Bronchial epithelial cell (primary cell): ENCODE data around the gene PPP2R5D. TPM values are rescaled to one million over a fixed set of nuclear protein-coding genes. Genes with fewer than 3 reads are reported as not detected.

Experiments
- DNase-seq: peaks from one replicate; pipeline ENCODE4 v3.0.0-alpha.2; 2010; ENCODE audit warnings: low read depth
- FAIRE-seq: peaks from 2 replicates; lab custom pipeline; 2011; peaks lifted over from hg19 to GRCh38; lab: Jason Lieb, UNC
- H3K27me3 ChIP-seq: 2 replicates; pipeline ENCODE4 v1.5.1; 2011; ENCODE audit warnings: low read length; ENCODE audit not compliant: control insufficient read depth, insufficient read depth
- H3K36me3 ChIP-seq: 2 replicates; pipeline ENCODE4 v1.5.1; 2011; ENCODE audit warnings: low read length; ENCODE audit not compliant: control insufficient read depth, insufficient read depth
- H3K4me3 ChIP-seq: 2 replicates; pipeline ENCODE4 v1.5.1; 2011; ENCODE audit warnings: mild to moderate bottlenecking, low read depth, low read length, control low read depth
- CTCF ChIP-seq: IDR thresholded peaks from 2 replicates; pipeline ENCODE4 v1.5.1; 2011; ENCODE audit warnings: mild to moderate bottlenecking, moderate library complexity, low read length, control low read depth, inconsistent platforms; ENCODE audit not compliant: insufficient read depth, severe bottlenecking
- total RNA-seq: library from RNA; depleted of rRNA; stranded (reverse); fragments of >200 nt; gene quantifications from 2 replicates; pipeline ENCODE4 v1.2.1, GENCODE V29; 2014

Gene PPP2R5D
- 20.2 and 27.6 TPM in 2 replicates for total RNA-seq

- DNase-seq (peak; percentile 97), FAIRE-seq (no peak)
- peak within 1 kb of the TSS; percentile 78 for H3K4me3 ChIP-seq
- H3K27me3 ChIP-seq, result no peaks in the 10 kb centered on the region
- no peak for TF ChIP-seq CTCF
- H3K36me3 ChIP-seq, result no peaks in the 10 kb centered on the region
Observed at GRCh38 chr6:42984001-42984923, at the start of gene PPP2R5D. PPP2R5D (plus strand) TSS chr6:42984570; CDS start chr6:42984678, 108 bp downstream.

- TF ChIP-seq CTCF, result no peak
- no peak overlapping the region for H3K4me3 ChIP-seq
- DNase-seq (no peak), FAIRE-seq (no peak)
- H3K27me3 ChIP-seq, result no peaks in the 10 kb centered on the region
- peaks cover 24% of the 10 kb centered on the region for H3K36me3 ChIP-seq
Observed at GRCh38 chr6:42935322-42935721, 49.0 kb upstream of the PPP2R5D start.

GRCh38 chr6:42936398-42936797 is 48.0 kb upstream of the PPP2R5D start:
- FAIRE-seq, result no peak
- no peak overlapping the region for H3K4me3 ChIP-seq
- H3K27me3 ChIP-seq, result no peaks in the 10 kb centered on the region
- no peak for TF ChIP-seq CTCF
- peaks cover 24% of the 10 kb centered on the region for H3K36me3 ChIP-seq
- no peak for DNase-seq

GRCh38 chr6:42937548-42938427 is 46.6 kb upstream of the PPP2R5D start:
- H3K36me3 ChIP-seq, result peaks cover 24% of the 10 kb centered on the region
- H3K4me3 ChIP-seq, result no peak overlapping the region
- no peaks in the 10 kb centered on the region for H3K27me3 ChIP-seq
- FAIRE-seq (no peak), DNase-seq (peak; percentile 47)
- TF ChIP-seq CTCF, result no peak

- Histone ChIP-seq H3K4me3 (no peak overlapping the region), H3K36me3 (peaks cover 24% of the 10 kb centered on the region), H3K27me3 (no peaks in the 10 kb centered on the region)
- DNase-seq (no peak), FAIRE-seq (no peak)
- TF ChIP-seq CTCF, result no peak
Observed at GRCh38 chr6:42938428-42938796, 46.0 kb upstream of the PPP2R5D start.
